ENCODE results near the gene NT5E. TPM values are rescaled to one million over a fixed set of nuclear protein-coding genes. Genes with fewer than 3 reads are reported as not detected.
"Not testable (repeated sequence)": the region's sequence is repeated elsewhere in the genome, so short reads cannot be mapped to it uniquely, and the experiment has no call there.

NT5E gene
- total and polyA plus RNA-seq, 2 donors (not counting 3 experiments of a cell fraction or from before 2014, with no cell fraction given) = 59.3 to 115 TPM

GRCh38 chr6:85403331-85404015 is 46.4 kb upstream of the NT5E start:
- Histone ChIP-seq H3K79me2 (ENCODE audit: control insufficient read depth, insufficient read depth, low read length) (no peaks in the 10 kb centered on the region), H3K36me3 (ENCODE audit: control insufficient read depth in 2 of 2, extremely low read depth in 1 of 2, insufficient read depth in 2 of 2, low read length in 2 of 2) (no peaks in the 10 kb centered on the region), H3K9me1 (replicated peaks; ENCODE audit: control insufficient read depth, extremely low read depth, insufficient read depth, low read length) (no peaks in the 10 kb centered on the region), H3K27me3 (ENCODE audit: control insufficient read depth in 2 of 2, insufficient read depth in 2 of 2, low read length in 2 of 2) (no peaks in the 10 kb centered on the region), H3K27ac (ENCODE audit: insufficient read depth, low read depth, low read length) (peak overlapping the region; percentile 94), H2AFZ (ENCODE audit: low read depth, low read length) (no peak overlapping the region), H3K4me2 (ENCODE audit: insufficient read depth, low read length) (peak overlapping the region; percentile 56), H4K20me1 (replicated peaks; ENCODE audit: control insufficient read depth, extremely low read depth, insufficient read depth, low read length) (no peaks in the 10 kb centered on the region), H3K4me3 (replicated peaks in 1 of 3; ENCODE audit: insufficient read depth in 1 of 3, low read depth in 1 of 3, low read length in 3 of 3) (no peak overlapping the region), H3K4me1 (ENCODE audit: control insufficient read depth, extremely low read depth, insufficient read depth, low read length) (peaks cover 55% of the 10 kb centered on the region), H3K9ac (replicated peaks; ENCODE audit: extremely low read depth, insufficient read depth, low read length) (peak overlapping the region; percentile 72), H3K9me3 (replicated peaks; ENCODE audit: control insufficient read depth, insufficient read depth, low read length) (no peaks in the 10 kb centered on the region)
- DNase-seq (ENCODE audit: low read depth, low spot score) = peak; percentile 90
- intact Hi-C loops (cut with micrococcal nuclease) = loop anchor here (1.0 to 10.0 kb wide), 10 partner anchors 42 to 639 kb away; partner anchors contain the start of genes NT5E and TBX18
- dilution Hi-C loops (cut with MboI; ENCODE audit: extremely low pct_ligation_motif_present, low sequenced_read_pairs) = no loop called here
- TSS peak; percentile 81 for BruUV-seq (replicated peaks)
- CTCF ChIA-PET = interaction anchor here (0.7 to 4.3 kb wide), 10 partner anchors 15 to 80 kb away, joined by 3 to 64 read pairs (median 14); partner anchors contain the start of gene NT5E
- POLR2A ChIA-PET = interaction anchor here (0.9 to 3.0 kb wide), 4 partner anchors 42 to 61 kb away, joined by 6 to 45 read pairs (median 9); partner anchors contain the start of gene NT5E
- peak; percentile 73 for FAIRE-seq
- TF ChIP-seq, protein P1, sequence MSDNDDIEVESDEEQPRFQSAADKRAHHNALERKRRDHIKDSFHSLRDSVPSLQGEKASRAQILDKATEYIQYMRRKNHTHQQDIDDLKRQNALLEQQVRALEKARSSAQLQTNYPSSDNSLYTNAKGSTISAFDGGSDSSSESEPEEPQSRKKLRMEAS (IDR thresholded peaks at IDR 0.05; ENCODE audit: insufficient read depth, insufficient read length) = no peak
- TF ChIP-seq GATA2 (IDR thresholded peaks at IDR 0.05; ENCODE audit: insufficient read depth, insufficient read length, low read depth, low read length) (no peak), FOS (IDR thresholded peaks at IDR 0.05; ENCODE audit: borderline replicate concordance, insufficient read depth, low read length) (peak; percentile 84), MYC (IDR thresholded peaks at IDR 0.05; ENCODE audit: low read depth, low read length) (no peak), EZH2 (IDR thresholded peaks at IDR 0.05; ENCODE audit: borderline replicate concordance, low read depth, low read length, severe bottlenecking) (no peak), JUN (IDR thresholded peaks at IDR 0.05; ENCODE audit: borderline replicate concordance, insufficient read depth, insufficient read length, low read depth) (peak; percentile 96), POLR2A (IDR thresholded peaks at IDR 0.05; ENCODE audit: low read depth, low read length) (peak; percentile 56), POLR2AphosphoS5 (IDR thresholded peaks at IDR 0.05; ENCODE audit: insufficient read depth, low read depth, low read length) (peak; percentile 59)
- TF ChIP-seq, protein P2, sequence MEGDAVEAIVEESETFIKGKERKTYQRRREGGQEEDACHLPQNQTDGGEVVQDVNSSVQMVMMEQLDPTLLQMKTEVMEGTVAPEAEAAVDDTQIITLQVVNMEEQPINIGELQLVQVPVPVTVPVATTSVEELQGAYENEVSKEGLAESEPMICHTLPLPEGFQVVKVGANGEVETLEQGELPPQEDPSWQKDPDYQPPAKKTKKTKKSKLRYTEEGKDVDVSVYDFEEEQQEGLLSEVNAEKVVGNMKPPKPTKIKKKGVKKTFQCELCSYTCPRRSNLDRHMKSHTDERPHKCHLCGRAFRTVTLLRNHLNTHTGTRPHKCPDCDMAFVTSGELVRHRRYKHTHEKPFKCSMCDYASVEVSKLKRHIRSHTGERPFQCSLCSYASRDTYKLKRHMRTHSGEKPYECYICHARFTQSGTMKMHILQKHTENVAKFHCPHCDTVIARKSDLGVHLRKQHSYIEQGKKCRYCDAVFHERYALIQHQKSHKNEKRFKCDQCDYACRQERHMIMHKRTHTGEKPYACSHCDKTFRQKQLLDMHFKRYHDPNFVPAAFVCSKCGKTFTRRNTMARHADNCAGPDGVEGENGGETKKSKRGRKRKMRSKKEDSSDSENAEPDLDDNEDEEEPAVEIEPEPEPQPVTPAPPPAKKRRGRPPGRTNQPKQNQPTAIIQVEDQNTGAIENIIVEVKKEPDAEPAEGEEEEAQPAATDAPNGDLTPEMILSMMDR (IDR thresholded peaks at IDR 0.05; ENCODE audit: extremely low read depth in 1 of 2, insufficient read depth in 1 of 2, low read depth in 1 of 2, low read length in 2 of 2) = no peak

DNA sequence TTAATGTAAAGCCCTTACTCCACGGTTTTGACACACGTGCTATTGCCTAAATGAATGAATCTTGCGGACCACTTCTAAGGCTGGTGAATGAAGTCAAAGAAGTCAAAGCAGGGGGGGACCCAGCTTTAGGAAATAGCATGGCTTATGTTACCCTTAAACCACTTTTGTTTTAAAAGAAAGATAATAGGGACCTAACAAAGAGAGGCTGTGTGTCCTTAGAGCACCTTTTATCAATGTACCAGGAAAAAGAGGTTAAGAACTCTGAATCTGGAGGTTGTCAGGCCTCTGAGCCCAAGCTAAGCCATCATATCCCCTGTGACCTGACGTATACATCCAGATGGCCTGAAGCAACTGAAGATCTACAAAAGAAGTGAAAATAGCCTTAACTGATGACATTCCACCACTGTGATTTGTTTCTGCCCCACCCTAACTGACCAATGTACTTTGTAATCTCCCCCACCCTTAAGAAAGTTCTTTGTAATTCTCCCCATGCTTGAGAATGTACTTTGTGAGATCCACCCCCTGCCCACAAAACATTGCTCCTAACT is 45.8 kb upstream of the NT5E start:
- DNase-seq (ENCODE audit: low read depth, low spot score); dilution Hi-C loops (cut with MboI; ENCODE audit: extremely low pct_ligation_motif_present, low sequenced_read_pairs); H3K36me3 ChIP-seq (ENCODE audit: control insufficient read depth in 2 of 2, extremely low read depth in 1 of 2, insufficient read depth in 2 of 2, low read length in 2 of 2); H2AFZ ChIP-seq (ENCODE audit: low read depth, low read length); H3K9me1 ChIP-seq (replicated peaks; ENCODE audit: control insufficient read depth, extremely low read depth, insufficient read depth, low read length); FAIRE-seq; H3K4me3 ChIP-seq (replicated peaks in 1 of 3; ENCODE audit: insufficient read depth in 1 of 3, low read depth in 1 of 3, low read length in 3 of 3); H4K20me1 ChIP-seq (replicated peaks; ENCODE audit: control insufficient read depth, extremely low read depth, insufficient read depth, low read length); H3K9me3 ChIP-seq (replicated peaks; ENCODE audit: control insufficient read depth, insufficient read depth, low read length); H3K27me3 ChIP-seq (ENCODE audit: control insufficient read depth in 2 of 2, insufficient read depth in 2 of 2, low read length in 2 of 2); H3K79me2 ChIP-seq (ENCODE audit: control insufficient read depth, insufficient read depth, low read length): not testable (repeated sequence)
- CTCF ChIA-PET = interaction anchor here (0.7 to 4.3 kb wide), 13 partner anchors 17 to 95 kb away, joined by 3 to 64 read pairs (median 7); partner anchors contain the start of gene NT5E
- POLR2A ChIA-PET = interaction anchor here (1.5 to 3.0 kb wide), 3 partner anchors 43 to 60 kb away, joined by 8 to 45 read pairs (median 10); partner anchors contain the start of gene NT5E
- Histone ChIP-seq H3K9ac (replicated peaks; ENCODE audit: extremely low read depth, insufficient read depth, low read length) (peak overlapping the region; percentile 72), H3K4me2 (ENCODE audit: insufficient read depth, low read length) (peak overlapping the region; percentile 67), H3K4me1 (ENCODE audit: control insufficient read depth, extremely low read depth, insufficient read depth, low read length) (peaks cover 55% of the 10 kb centered on the region), H3K27ac (ENCODE audit: insufficient read depth, low read depth, low read length) (peak overlapping the region; percentile 94)
- BruUV-seq (replicated peaks) = TSS peak; percentile 93
- intact Hi-C loops (cut with micrococcal nuclease) = loop anchor here (1.0 to 10.0 kb wide), 3 partner anchors 46 to 639 kb away; partner anchors contain the start of genes NT5E and TBX18
